Activated CD8-positive, alpha-beta T cell treated with anti-CD3 and anti-CD28 coated beads for 36 hours (primary cell): Measurements from ENCODE around the gene ADAMTS2. TPM values are rescaled to one million over a fixed set of nuclear protein-coding genes. Genes with fewer than 3 reads are reported as not detected.
A peak's percentile ranks its signal among the peaks of the same experiment; 100 is the strongest.

Source experiments
- ATAC-seq: fragments of 200-7000 bp; cut with Tn5 transposase; one replicate; pipeline ENCODE4 v1.10.0; 2021; ENCODE audit warnings: mild to moderate bottlenecking, moderate library complexity
- CTCF ChIA-PET: fragments of 350-600 bp; sonication (Branson Sonifier 250); formaldehyde crosslinking; loops from one replicate; lab custom pipeline; 2021; ENCODE audit warnings: antibody characterized with exemption; lab: Charles Lee
- POLR2A ChIA-PET: fragments of 350-600 bp; sonication (Branson Sonifier 250); formaldehyde crosslinking; loops from one replicate; lab custom pipeline; 2021; ENCODE audit warnings: antibody characterized with exemption; lab: Charles Lee
- DNase-seq: peaks from one replicate; pipeline ENCODE4 v3.0.0-alpha.2; 2020
- H3K27ac Mint-ChIP-seq: one replicate; pipeline ENCODE4 v1.8.0; 2021; ENCODE audit warnings: mild to moderate bottlenecking, mixed read lengths
- H3K27me3 Mint-ChIP-seq: one replicate; pipeline ENCODE4 v1.8.0; 2021; ENCODE audit warnings: mixed read lengths
- H3K36me3 Mint-ChIP-seq: one replicate; pipeline ENCODE4 v1.8.0; 2021; ENCODE audit warnings: low read depth, mixed read lengths
- H3K4me1 Mint-ChIP-seq: one replicate; pipeline ENCODE4 v1.8.0; 2021; ENCODE audit warnings: low read depth, mixed read lengths
- H3K4me3 Mint-ChIP-seq: one replicate; pipeline ENCODE4 v1.8.0; 2021; ENCODE audit warnings: mild to moderate bottlenecking, moderate library complexity, mixed read lengths
- H3K9me3 Mint-ChIP-seq: one replicate; pipeline ENCODE4 v1.8.0; 2021; ENCODE audit warnings: mixed read lengths
- intact Hi-C: fragments of 100-400 bp; cut with micrococcal nuclease; formaldehyde crosslinking; loops from one replicate; pipeline ENCODE4 v1.10.0; 2022
- total RNA-seq, 2 experiments: library from RNA; stranded (reverse); gene quantifications; one replicate each; pipeline ENCODE4 v1.2.3, GENCODE V29; 2021
- TF ChIP-seq, protein P1 (sequence below): fragments of 200-600 bp; IDR thresholded peaks from one replicate; pipeline ENCODE4 v1.8.0; 2022; ENCODE audit warnings: antibody characterized with exemption, mild to moderate bottlenecking

ADAMTS2 gene
- not detected for total RNA-seq

DNA sequence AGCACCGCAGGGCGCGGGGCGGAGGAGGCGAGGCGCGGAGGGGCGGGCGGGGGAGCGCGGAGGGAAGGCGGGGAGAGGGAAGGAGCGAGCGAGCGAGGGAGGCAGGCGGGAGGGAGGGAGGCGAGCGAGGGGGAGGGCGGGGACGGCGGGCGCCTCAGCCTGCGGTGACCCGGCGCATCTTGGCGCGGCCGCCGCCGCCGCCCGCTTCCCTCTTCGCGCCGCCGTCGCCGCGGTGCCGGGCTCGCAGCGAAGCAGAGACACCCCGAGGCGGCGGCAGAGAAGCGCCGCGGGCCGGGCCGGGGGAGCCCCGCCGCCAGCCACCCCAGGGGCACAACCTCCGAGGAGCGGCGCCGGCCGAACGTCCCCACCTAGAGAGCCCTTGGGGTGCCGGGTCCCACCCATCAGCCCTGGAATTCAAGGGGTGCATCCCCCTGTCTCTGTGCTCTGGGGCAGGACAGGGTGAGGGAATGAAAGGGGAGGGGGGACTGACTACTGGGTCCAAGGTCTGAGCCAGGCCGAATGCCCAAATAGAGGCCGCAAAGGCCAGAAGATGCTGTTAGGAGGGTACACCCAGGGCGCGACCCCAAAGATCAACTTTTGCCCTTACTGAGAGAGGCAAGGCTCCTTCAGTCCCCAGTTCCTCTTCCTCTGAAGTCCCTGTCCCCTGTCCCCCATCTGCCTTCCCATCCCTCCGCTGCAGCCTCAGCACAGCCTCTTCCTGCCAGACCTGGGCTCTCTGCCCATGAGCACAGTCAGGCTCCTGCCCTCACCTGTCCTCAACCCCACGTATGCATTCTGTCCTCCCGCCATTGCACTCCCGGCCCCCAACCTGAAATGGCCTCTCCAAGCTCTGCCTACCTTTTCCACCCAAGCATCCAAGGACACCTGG lies at the start of gene ADAMTS2:
Gene ADAMTS2, minus strand, starts transcription at position 29 of the 889 bp plus-strand sequence. CDS start 133 bp downstream, outside the sequence.
- no peak within 1 kb of the TSS for H3K27ac Mint-ChIP-seq
- ChIA-PET CTCF (no interaction called here), POLR2A (no interaction called here)
- ATAC-seq, result peak; percentile 54
- intact Hi-C loops, result no loop called here
- peaks cover 6% of the 10 kb centered on the region for H3K4me1 Mint-ChIP-seq
- H3K36me3 Mint-ChIP-seq, result no peaks in the 10 kb centered on the region
- no peaks in the 10 kb centered on the region for H3K9me3 Mint-ChIP-seq
- H3K27me3 Mint-ChIP-seq, result peaks cover 47% of the 10 kb centered on the region
- DNase-seq, result peak; percentile 10
- no peak within 1 kb of the TSS for H3K4me3 Mint-ChIP-seq
- TF ChIP-seq, protein P1, sequence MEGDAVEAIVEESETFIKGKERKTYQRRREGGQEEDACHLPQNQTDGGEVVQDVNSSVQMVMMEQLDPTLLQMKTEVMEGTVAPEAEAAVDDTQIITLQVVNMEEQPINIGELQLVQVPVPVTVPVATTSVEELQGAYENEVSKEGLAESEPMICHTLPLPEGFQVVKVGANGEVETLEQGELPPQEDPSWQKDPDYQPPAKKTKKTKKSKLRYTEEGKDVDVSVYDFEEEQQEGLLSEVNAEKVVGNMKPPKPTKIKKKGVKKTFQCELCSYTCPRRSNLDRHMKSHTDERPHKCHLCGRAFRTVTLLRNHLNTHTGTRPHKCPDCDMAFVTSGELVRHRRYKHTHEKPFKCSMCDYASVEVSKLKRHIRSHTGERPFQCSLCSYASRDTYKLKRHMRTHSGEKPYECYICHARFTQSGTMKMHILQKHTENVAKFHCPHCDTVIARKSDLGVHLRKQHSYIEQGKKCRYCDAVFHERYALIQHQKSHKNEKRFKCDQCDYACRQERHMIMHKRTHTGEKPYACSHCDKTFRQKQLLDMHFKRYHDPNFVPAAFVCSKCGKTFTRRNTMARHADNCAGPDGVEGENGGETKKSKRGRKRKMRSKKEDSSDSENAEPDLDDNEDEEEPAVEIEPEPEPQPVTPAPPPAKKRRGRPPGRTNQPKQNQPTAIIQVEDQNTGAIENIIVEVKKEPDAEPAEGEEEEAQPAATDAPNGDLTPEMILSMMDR, result no peak

DNA sequence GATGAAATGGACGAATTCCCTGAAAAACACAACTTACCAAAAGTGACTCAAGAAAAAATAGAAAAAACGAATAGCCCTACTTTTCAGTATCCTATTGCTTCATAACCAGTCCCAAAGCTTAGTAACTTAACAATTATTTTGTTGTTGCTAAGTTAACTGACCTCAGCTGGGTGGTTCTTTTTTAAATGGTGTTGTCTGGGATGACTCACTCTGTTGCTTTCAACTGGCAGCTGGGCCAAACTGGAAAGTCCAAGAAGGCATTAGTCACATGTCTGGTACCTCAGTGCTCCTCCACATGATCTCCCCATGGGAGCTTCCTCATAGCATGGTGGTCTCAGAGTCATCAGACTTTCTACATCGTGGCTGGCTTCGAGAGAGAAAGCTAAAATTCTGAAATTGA lies 47.8 kb upstream of the ADAMTS2 start:
- no peak overlapping the region for H3K27ac Mint-ChIP-seq

DNA sequence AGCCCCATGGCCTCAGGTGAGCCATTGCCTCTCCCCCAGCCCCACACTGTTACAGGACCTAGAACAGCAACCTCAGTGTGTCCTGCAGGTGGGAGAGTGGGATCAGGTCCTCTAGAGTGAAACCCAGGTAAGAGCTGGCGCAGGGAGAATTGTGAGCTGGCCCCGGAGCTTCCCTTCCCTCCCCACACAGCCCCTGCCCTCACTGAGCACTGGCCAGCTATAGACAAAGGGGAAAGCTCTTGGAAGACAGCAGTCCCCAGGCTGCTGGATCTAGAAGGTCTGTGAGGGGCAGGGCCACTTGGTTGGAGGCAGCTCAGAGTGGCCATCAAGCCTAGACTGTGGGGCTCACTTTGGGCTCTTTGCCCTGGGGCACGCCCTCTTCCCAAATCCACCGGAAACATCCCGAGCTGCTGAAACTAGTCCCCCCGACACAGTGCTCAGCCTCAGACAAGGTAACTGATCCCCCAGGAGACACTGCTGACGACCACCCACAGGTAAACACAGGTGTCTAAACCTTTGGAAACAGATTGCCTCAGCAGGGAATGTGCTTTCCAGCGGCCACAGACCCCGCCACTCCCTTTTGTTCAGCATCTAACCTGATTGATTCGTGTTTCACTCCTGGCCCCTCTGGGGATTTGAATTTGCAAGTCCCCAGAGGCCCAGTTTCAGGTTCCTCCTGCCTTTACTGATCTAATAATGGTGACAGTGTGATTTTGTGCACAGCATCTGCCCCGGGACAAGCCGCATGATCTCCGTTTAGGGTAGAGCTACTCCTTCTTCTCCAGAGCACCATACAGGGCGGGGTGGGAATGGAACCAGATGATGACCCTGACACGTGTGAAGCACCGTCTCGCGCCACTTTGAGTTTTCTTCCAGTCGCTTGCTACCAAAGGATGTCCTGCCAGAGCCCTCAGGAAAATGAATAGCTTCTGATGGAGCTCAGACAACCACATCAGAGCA lies 42.2 kb upstream of the ADAMTS2 start:
- TF ChIP-seq, protein P1, result no peak
- DNase-seq (no peak), ATAC-seq (no peak)
- no peak overlapping the region for H3K4me3 Mint-ChIP-seq
- no peak overlapping the region for H3K27ac Mint-ChIP-seq
- ChIA-PET POLR2A (interaction anchor here (0.6 kb wide), 1 partner anchor 985 kb away, joined by 4 read pairs; no protein-coding TSS in a partner anchor), CTCF (no interaction called here)
- H3K4me1 Mint-ChIP-seq, result no peaks in the 10 kb centered on the region
- peaks cover 12% of the 10 kb centered on the region for H3K9me3 Mint-ChIP-seq
- intact Hi-C loops, result no loop called here
- peaks cover 8% of the 10 kb centered on the region for H3K27me3 Mint-ChIP-seq
- H3K36me3 Mint-ChIP-seq, result peaks cover 4% of the 10 kb centered on the region

More for the DNA sequence above, 47.8 kb upstream of the ADAMTS2 start:
- peaks cover 26% of the 10 kb centered on the region for H3K9me3 Mint-ChIP-seq
- CTCF ChIA-PET, result interaction anchor here (1.2 to 1.5 kb wide), 2 partner anchors 11 to 101 kb away, joined by 3 to 4 read pairs; no protein-coding TSS in a partner anchor
- no peaks in the 10 kb centered on the region for H3K4me1 Mint-ChIP-seq
- POLR2A ChIA-PET, result no interaction called here
- TF ChIP-seq, protein P1, result no peak
- ATAC-seq (no peak), DNase-seq (no peak)
- peaks cover 6% of the 10 kb centered on the region for H3K36me3 Mint-ChIP-seq
- no peak overlapping the region for H3K4me3 Mint-ChIP-seq
- intact Hi-C loops, result no loop called here
- peaks cover 8% of the 10 kb centered on the region for H3K27me3 Mint-ChIP-seq

DNA sequence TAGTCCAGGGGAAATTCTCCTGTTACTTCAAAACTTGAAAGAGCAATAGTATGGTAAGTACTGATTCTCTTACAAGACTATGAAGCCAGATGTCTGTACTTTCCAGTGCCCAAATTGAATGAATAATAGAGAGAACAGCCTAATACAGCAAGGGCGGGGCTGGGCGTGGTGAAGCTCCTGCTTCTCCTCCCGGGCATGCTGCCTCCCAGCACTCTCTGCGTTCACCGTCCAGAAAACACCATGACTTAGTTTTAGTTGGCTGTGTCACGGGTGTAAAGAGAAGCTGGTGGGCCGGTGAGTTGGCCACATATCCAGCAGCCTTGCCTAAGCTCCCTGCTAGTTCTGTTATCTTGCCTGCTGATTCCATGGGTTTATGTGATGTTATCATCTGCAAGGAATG lies 40.7 kb upstream of the ADAMTS2 start:
- H3K9me3 Mint-ChIP-seq, result peaks cover 11% of the 10 kb centered on the region
- intact Hi-C loops, result no loop called here
- no peak overlapping the region for H3K27ac Mint-ChIP-seq
- ATAC-seq, result no peak
- peaks cover 3% of the 10 kb centered on the region for H3K36me3 Mint-ChIP-seq
- TF ChIP-seq, protein P1, result no peak
- ChIA-PET CTCF (no interaction called here), POLR2A (no interaction called here)
- H3K4me1 Mint-ChIP-seq, result no peaks in the 10 kb centered on the region
- DNase-seq, result no peak
- H3K4me3 Mint-ChIP-seq, result no peak overlapping the region
- peaks cover 8% of the 10 kb centered on the region for H3K27me3 Mint-ChIP-seq
